HepG2 (cell line): ENCODE results near the gene NOTUM. TPM values are rescaled to one million over a fixed set of nuclear protein-coding genes. Genes with fewer than 3 reads are reported as not detected.

Experiments
- ARID4A ChIP-seq: sonication (generic); formaldehyde crosslinking; IDR thresholded peaks from 2 replicates; pipeline ENCODE4 v1.5.0; 2020; ENCODE audit warnings: mild to moderate bottlenecking, missing genetic modification reagents, borderline replicate concordance
- RFX5 ChIP-seq: IDR thresholded peaks from 2 replicates; pipeline ENCODE4 v1.6.1; 2011; ENCODE audit warnings: low read depth, low read length, improper control_type of control experiment
- TFAP4 ChIP-seq: sonication (generic); IDR thresholded peaks from 2 replicates; pipeline ENCODE4 v1.6.1; 2016; ENCODE audit warnings: low read depth, borderline replicate concordance
- ZFX ChIP-seq: sonication (generic); formaldehyde crosslinking; IDR thresholded peaks from 2 replicates; pipeline ENCODE4 v1.4.0; 2020; ENCODE audit warnings: mild to moderate bottlenecking, low read depth, missing genetic modification reagents, moderate library complexity
- ZNF543 ChIP-seq: sonication (generic); formaldehyde crosslinking; IDR thresholded peaks from 2 replicates; pipeline ENCODE4 v1.4.0; 2020; ENCODE audit warnings: mild to moderate bottlenecking, missing genetic modification reagents
- ZNF609 ChIP-seq: sonication (generic); formaldehyde crosslinking; IDR thresholded peaks from 2 replicates; pipeline ENCODE4 v1.4.0; 2020; ENCODE audit warnings: mild to moderate bottlenecking, missing genetic modification reagents, borderline replicate concordance
- ZNF773 ChIP-seq: sonication (generic); formaldehyde crosslinking; IDR thresholded peaks from 2 replicates; pipeline ENCODE4 v1.4.0; 2020; ENCODE audit warnings: missing genetic modification reagents, borderline replicate concordance
- ZNF788 ChIP-seq: sonication (generic); formaldehyde crosslinking; IDR thresholded peaks from 2 replicates; pipeline ENCODE4 v1.5.0; 2020; ENCODE audit warnings: mild to moderate bottlenecking, missing genetic modification reagents, borderline replicate concordance
- ZNF790 ChIP-seq: sonication (generic); formaldehyde crosslinking; IDR thresholded peaks from 2 replicates; pipeline ENCODE4 v1.8.0; 2022; ENCODE audit warnings: missing genetic modification reagents, mild to moderate bottlenecking, borderline replicate concordance
- ZSCAN30 ChIP-seq: sonication (generic); formaldehyde crosslinking; IDR thresholded peaks from 2 replicates; pipeline ENCODE4 v1.5.0; 2020; ENCODE audit warnings: mild to moderate bottlenecking, missing genetic modification reagents
- polyA plus RNA-seq, 8 experiments: library from polyadenylated mRNA; depleted of rRNA in 3 of 8; stranded (reverse) in 7 of 8; unstranded in 1 of 8; fragments of >200 nt; fragmentation: Illumina TruSeq in 4 of 8; extraction: Trizol in 4 of 8; gene quantifications; 2 replicates each; pipeline versions ENCODE4 v1.2.1 to v1.2.3, GENCODE V29; 2011 to 2016; ENCODE audit warnings: low read depth in 4 of 8, missing spikeins in 1 of 8, mixed read lengths in 1 of 8; ENCODE audit not compliant: insufficient read depth in 1 of 8
- total RNA-seq, 5 experiments: library from RNA; depleted of rRNA; stranded (reverse); fragments of >200 nt; fragmentation: Illumina TruSeq; extraction: Trizol; gene quantifications; 2 replicates each; pipeline ENCODE4 v1.2.3, GENCODE V29; 2016; ENCODE audit warnings: low read depth in 1 of 5

NOTUM gene
- total and polyA plus RNA-seq, 2 of the 13 experiments (the other 11 are each of a cell fraction or from before 2014, with no cell fraction given), result 150 to 160 TPM

- TF ChIP-seq ZNF773 (CRISPR knock-in tag), result no peak
- peak; percentile 37; the same call in 1 of the 2 replicates for TF ChIP-seq TFAP4
- peak; percentile 72; the same call in 1 of the 2 replicates for TF ChIP-seq ZNF543
- 0 out of 2 replicates have a peak, but pooled peaks have one; percentile 13 for TF ChIP-seq RFX5
- peak; percentile 83 for TF ChIP-seq ZFX (CRISPR knock-in tag)
- TF ChIP-seq ZNF788 (CRISPR knock-in tag), result no peak; the same call in 1 of the 2 replicates
- peak; percentile 70; the same call in 1 of the 2 replicates for TF ChIP-seq ZNF609 (CRISPR knock-in tag)
- peak; percentile 67 for TF ChIP-seq ARID4A
- no peak for TF ChIP-seq ZNF790 (CRISPR knock-in tag)
- no peak for TF ChIP-seq ZSCAN30
These were observed 36.1 kb downstream of the NOTUM start (continued) for GRCh38 chr17:81924557-81925532.
